Retina (tissue), 1 donor: ENCODE measurements around the gene BOD1.
A peak's percentile ranks its signal among the peaks of the same experiment; 100 is the strongest.
"Not testable (repeated sequence)": the region's sequence is repeated elsewhere in the genome, so short reads cannot be mapped to it uniquely, and the experiment has no call there.

Source experiments
- DNase-seq: peaks from one replicate; pipeline ENCODE4 v3.0.0-alpha.2; 2016

Gene BOD1

GRCh38 chr5:173615884-173616576, 420 bp downstream of the BOD1 start:
- DNase-seq = peak; percentile 82

GRCh38 chr5:173614591-173614990, 1.9 kb downstream of the BOD1 start:
- DNase-seq = no peak

GRCh38 chr5:173613433-173614159, 2.9 kb downstream of the BOD1 start:
- DNase-seq = no peak

GRCh38 chr5:173612948-173613347, 3.5 kb downstream of the BOD1 start:
- DNase-seq = no peak

- DNase-seq = no peak
Measured at GRCh38 chr5:173611706-173612105, 4.7 kb downstream of the BOD1 start.

GRCh38 chr5:173604141-173604540, 12.3 kb downstream of the BOD1 start:
- no peak for DNase-seq

- no peak for DNase-seq
Measured at GRCh38 chr5:173602423-173602822, 14.0 kb downstream of the BOD1 start.

- no peak for DNase-seq
Measured at GRCh38 chr5:173598686-173599085, 17.8 kb downstream of the BOD1 start.

- no peak for DNase-seq
Measured at GRCh38 chr5:173597304-173597703, 19.1 kb downstream of the BOD1 start.

GRCh38 chr5:173595841-173596240, 20.6 kb downstream of the BOD1 start:
- DNase-seq = peak; percentile 39

- DNase-seq = no peak
Measured at GRCh38 chr5:173594061-173594460, 22.4 kb downstream of the BOD1 start.

- no peak for DNase-seq
Measured at GRCh38 chr5:173592050-173592669, 24.3 kb downstream of the BOD1 start.

GRCh38 chr5:173591056-173591514, 25.4 kb downstream of the BOD1 start:
- no peak for DNase-seq

GRCh38 chr5:173590436-173591055, 25.9 kb downstream of the BOD1 start:
- no peak for DNase-seq

- DNase-seq = not testable (repeated sequence)
Measured at GRCh38 chr5:173586133-173586532, 30.3 kb downstream of the BOD1 start.

- no peak for DNase-seq
Measured at GRCh38 chr5:173583346-173583745, 33.1 kb downstream of the BOD1 start.

GRCh38 chr5:173582216-173583111, 34.0 kb downstream of the BOD1 start:
- peak; percentile 54 for DNase-seq

GRCh38 chr5:173581408-173582215, 34.8 kb downstream of the BOD1 start:
- peak; percentile 69 for DNase-seq

GRCh38 chr5:173578947-173579615, 37.4 kb downstream of the BOD1 start:
- DNase-seq = no peak

- DNase-seq = no peak
Measured at GRCh38 chr5:173577817-173578216, 38.6 kb downstream of the BOD1 start.

- DNase-seq = no peak
Measured at GRCh38 chr5:173577166-173577565, 39.3 kb downstream of the BOD1 start.
